K562 (cell line): Measurements from ENCODE around the gene SPIN2A. TPM values are rescaled to one million over a fixed set of nuclear protein-coding genes. Genes with fewer than 3 reads are reported as not detected.

Source experiments
- ATAC-seq: fragments of 200-7000 bp; cut with Tn5 transposase; 3 replicates; pipeline ENCODE4 v1.9.1; 2020; ENCODE audit warnings: moderate library complexity
- BruUV-seq: library from RNA; stranded (reverse); fragments of 400-500 nt; replicated peaks from 2 replicates; lab custom pipeline; 2021; lab: Mats Ljungman, UMichigan
- CTCF ChIA-PET: fragments of 300-600 bp; formaldehyde crosslinking; extraction: SDS; loops from one replicate; lab custom pipeline; 2021; ENCODE audit warnings: low intra/inter-chr PET ratio; lab: Yijun Ruan, JAX
- POLR2A ChIA-PET: fragments of 300-600, 350-650 bp; sonication (Branson Sonifier 250); formaldehyde crosslinking; extraction: SDS; loops from one replicate; lab custom pipeline; 2021; ENCODE audit warnings: antibody characterized with exemption, inconsistent platforms; lab: Yijun Ruan, JAX
- DNase-seq, 4 experiments: peaks; one replicate each; pipeline versions ENCODE4 v3.0.0 to v3.0.0-alpha.2; 2011 to 2018; ENCODE audit warnings: low spot score in 3 of 4, mixed read lengths in 3 of 4; ENCODE audit errors: extremely low read depth in 1 of 4
- FAIRE-seq: peaks from 2 replicates; lab custom pipeline; 2011; peaks lifted over from hg19 to GRCh38; lab: Jason Lieb, UNC
- H2AFZ ChIP-seq: 2 replicates; pipeline ENCODE4 v1.6.0; 2011; ENCODE audit warnings: low read depth, low read length, control low read depth, inconsistent platforms
- H3K27ac ChIP-seq: fragments of 200-600 bp; 3 replicates; pipeline ENCODE4 v1.8.0; 2011; ENCODE audit warnings: low read depth, mild to moderate bottlenecking, control low read depth, inconsistent platforms, low read length, moderate library complexity, mixed read lengths; ENCODE audit errors: extremely low read depth
- H3K27me3 ChIP-seq, 2 experiments: fragments of 300-600 bp in 1 of 2; 2 replicates in 1 of 2; 3 replicates in 1 of 2; pipeline versions ENCODE4 v1.6.0 to v1.8.0; 2011; ENCODE audit warnings: inconsistent platforms in 2 of 2, low read length in 2 of 2, mild to moderate bottlenecking in 1 of 2, mixed read lengths in 1 of 2, moderate library complexity in 1 of 2; ENCODE audit not compliant: control insufficient read depth in 2 of 2, insufficient read depth in 2 of 2
- H3K36me3 ChIP-seq: fragments of 300-600 bp; 3 replicates; pipeline ENCODE4 v1.8.0; 2011; ENCODE audit warnings: mild to moderate bottlenecking, low read length, inconsistent platforms; ENCODE audit not compliant: control insufficient read depth, insufficient read depth
- H3K4me1 ChIP-seq, 2 experiments: fragments of 200-600 bp in 1 of 2; replicated peaks in 1 of 2; 2 replicates in 1 of 2; 3 replicates in 1 of 2; pipeline versions ENCODE4 v1.5.1 to v1.8.0; 2011; ENCODE audit warnings: inconsistent platforms in 2 of 2, low read length in 2 of 2, mild to moderate bottlenecking in 1 of 2, mixed read lengths in 1 of 2, moderate library complexity in 1 of 2; ENCODE audit not compliant: control insufficient read depth in 2 of 2, insufficient read depth in 2 of 2
- H3K4me2 ChIP-seq: 2 replicates; pipeline ENCODE4 v1.6.1; 2011; ENCODE audit warnings: low read length, control low read depth, inconsistent platforms, mixed read lengths; ENCODE audit not compliant: insufficient read depth
- H3K4me3 ChIP-seq: fragments of 200-600 bp; sonication (generic), shearing (Covaris generic); 2 replicates; pipeline ENCODE4 v1.5.1; 2016; ENCODE audit warnings: control low read depth, inconsistent platforms
- H3K79me2 ChIP-seq: fragments of 200-600 bp; 3 replicates; pipeline ENCODE4 v1.8.0; 2011; ENCODE audit warnings: low read length, inconsistent platforms; ENCODE audit not compliant: control insufficient read depth, insufficient read depth
- H3K9ac ChIP-seq, 2 experiments: 2 replicates each; pipeline versions ENCODE4 v1.6.0 to v1.6.1; 2011; ENCODE audit warnings: low read depth in 2 of 2, low read length in 2 of 2, control low read depth in 1 of 2, inconsistent platforms in 1 of 2, mild to moderate bottlenecking in 1 of 2, mixed read lengths in 1 of 2; ENCODE audit not compliant: insufficient read depth in 1 of 2
- H3K9me1 ChIP-seq: one replicate; pipeline ENCODE4 v1.6.0; 2011; ENCODE audit warnings: inconsistent platforms, mild to moderate bottlenecking, low read length, moderate library complexity; ENCODE audit not compliant: control insufficient read depth, insufficient read depth
- H3K9me3 ChIP-seq: replicated peaks from 2 replicates; pipeline ENCODE4 v1.5.1; 2011; ENCODE audit warnings: low read depth, low read length, inconsistent platforms; ENCODE audit not compliant: control insufficient read depth, insufficient read depth
- H4K20me1 ChIP-seq: replicated peaks from 2 replicates; pipeline ENCODE4 v1.6.1; 2011; ENCODE audit warnings: low read length, inconsistent platforms, mixed read lengths; ENCODE audit not compliant: control insufficient read depth, insufficient read depth
- EGR1 ChIP-seq: fragments of 450-650 bp; conservative IDR thresholded peaks from 2 replicates; pipeline ENCODE4 v1.6.1; 2017; ENCODE audit warnings: mild to moderate bottlenecking
- EP300 ChIP-seq: IDR thresholded peaks from 2 replicates; pipeline ENCODE4 v1.6.1; 2012; ENCODE audit warnings: low read length, improper control_type of control experiment
- LCOR ChIP-seq: sonication (generic); formaldehyde crosslinking; IDR thresholded peaks from 2 replicates; pipeline ENCODE4 v1.8.0; 2022; ENCODE audit warnings: mild to moderate bottlenecking, missing genetic modification reagents
- MTA1 ChIP-seq: fragments of 450-650 bp; IDR thresholded peaks from 2 replicates; pipeline ENCODE4 v1.6.1; 2017; ENCODE audit warnings: borderline replicate concordance
- NCOA1 ChIP-seq: fragments of 450-650 bp; IDR thresholded peaks from 2 replicates; pipeline ENCODE4 v1.6.1; 2016; ENCODE audit warnings: low read depth
- NELFE ChIP-seq: IDR thresholded peaks from 2 replicates; pipeline ENCODE4 v1.6.1; 2011; ENCODE audit warnings: mild to moderate bottlenecking; ENCODE audit not compliant: insufficient read depth, insufficient read length
- NFE2 ChIP-seq: IDR thresholded peaks from 2 replicates; pipeline ENCODE4 v1.6.1; 2014; ENCODE audit warnings: antibody characterized with exemption, low read depth
- NRF1 ChIP-seq, 2 experiments: fragments of 450-650 bp; IDR thresholded peaks in 1 of 2; conservative IDR thresholded peaks in 1 of 2; 2 replicates each; pipeline ENCODE4 v1.6.1; 2014; ENCODE audit warnings: mild to moderate bottlenecking in 2 of 2
- PRPF4 ChIP-seq: fragments of 200-400 bp; formaldehyde crosslinking; IDR thresholded peaks from one replicate; pipeline ENCODE4 v1.6.1; 2017; ENCODE audit warnings: low read length, low read depth, mild to moderate bottlenecking; ENCODE audit not compliant: insufficient read depth, poor library complexity, severe bottlenecking
- RAD21 ChIP-seq, 2 experiments: fragments of 250-450 bp in 1 of 2; fragments of 450-650 bp in 1 of 2; sonication (Bioruptor Pico) in 1 of 2; formaldehyde crosslinking in 1 of 2; IDR thresholded peaks in 1 of 2; conservative IDR thresholded peaks in 1 of 2; 2 replicates each; pipeline versions ENCODE4 v1.4.0 to v1.8.0; 2020 to 2022; ENCODE audit warnings: mild to moderate bottlenecking in 2 of 2, moderate library complexity in 1 of 2
- RBBP5 ChIP-seq: fragments of 200-600 bp; sonication (generic); IDR thresholded peaks from 2 replicates; pipeline ENCODE4 v1.6.1; 2012; ENCODE audit warnings: borderline replicate concordance, mild to moderate bottlenecking, low read length, control low read depth, inconsistent platforms; ENCODE audit not compliant: insufficient read depth, poor library complexity, severe bottlenecking
- SMC3 ChIP-seq: conservative IDR thresholded peaks from 2 replicates; pipeline ENCODE4 v1.6.1; 2011; ENCODE audit warnings: low read depth, low read length, improper control_type of control experiment; ENCODE audit not compliant: insufficient read depth
- ZC3H11A ChIP-seq: IDR thresholded peaks from 2 replicates; pipeline ENCODE4 v1.6.1; 2012; ENCODE audit warnings: low read depth, low read length, improper control_type of control experiment
- ZNF431 ChIP-seq: sonication (generic); formaldehyde crosslinking; IDR thresholded peaks from 2 replicates; pipeline ENCODE4 v1.8.0; 2022; ENCODE audit warnings: mild to moderate bottlenecking, missing genetic modification reagents
- ZNF79 ChIP-seq: fragments of 250-450 bp; sonication (Bioruptor Pico); IDR thresholded peaks from 2 replicates; pipeline ENCODE4 v1.4.0; 2020; ENCODE audit warnings: low read depth, mild to moderate bottlenecking, moderate library complexity
- ZNF830 ChIP-seq: fragments of 250-450 bp; sonication (Bioruptor Pico); IDR thresholded peaks from 2 replicates; pipeline ENCODE4 v1.5.0; 2021; ENCODE audit warnings: mild to moderate bottlenecking
- WGBS: fragments of 100-300 bp; shearing (Covaris generic); methylation state at CpG from one replicate; pipeline ENCODE4 v1.1.6; 2016; ENCODE audit warnings: low coverage, mixed read lengths; ENCODE audit not compliant: insufficient coverage; ENCODE audit errors: missing lambda C conversion rate; 5-methylcytosine and 5-hydroxymethylcytosine counted together
- in situ Hi-C: fragments of 300-500 bp; cut with MboI; formaldehyde crosslinking; loops from 4 replicates; pipeline ENCODE4 v1.15.0; 2018; ENCODE audit warnings: inconsistent platforms, mixed read lengths
- intact Hi-C: fragments of 100-400 bp; cut with micrococcal nuclease; formaldehyde crosslinking; loops from 2 replicates; pipeline ENCODE4 v1.14.2; 2022
- polyA plus RNA-seq, 8 experiments: library from polyadenylated mRNA; depleted of rRNA in 4 of 8; stranded (reverse) in 5 of 8; unstranded in 3 of 8; fragments of >200 nt; fragmentation: Nextera tagmentation in 2 of 8; fragmentation: Illumina TruSeq in 1 of 8; extraction: Ambion mirVana in 2 of 8; extraction: Trizol in 1 of 8; gene quantifications; 2 replicates each; pipeline versions ENCODE4 v1.2.1 to v1.2.3, GENCODE V29; 2011 to 2014; ENCODE audit warnings: inconsistent platforms in 1 of 8, missing spikeins in 1 of 8
- total RNA-seq, 7 experiments: library from RNA; depleted of rRNA in 6 of 7; stranded (reverse); fragments of >200 nt in 6 of 7; fragmentation: Illumina TruSeq in 2 of 7; extraction: Trizol in 2 of 7; gene quantifications; 2 replicates each; pipeline versions ENCODE4 v1.2.1 to v1.2.3, GENCODE V29; 2011 to 2021; ENCODE audit warnings: low replicate concordance in 1 of 7
- TF ChIP-seq, protein P1 (sequence below): fragments of 250-450 bp; sonication (Bioruptor Pico); IDR thresholded peaks from 2 replicates; pipeline ENCODE4 v1.5.0; 2021; ENCODE audit warnings: mild to moderate bottlenecking, borderline replicate concordance
- TF ChIP-seq, protein P2 (sequence below): sonication (generic); formaldehyde crosslinking; IDR thresholded peaks from 2 replicates; pipeline ENCODE4 v1.8.0; 2022; ENCODE audit warnings: mild to moderate bottlenecking, missing genetic modification reagents

The SPIN2A gene
- total and polyA plus RNA-seq, 9 of the 15 experiments (the other 6 are each of a cell fraction or from before 2014, with no cell fraction given): 0.03 to 1.6 (median 0.58) TPM

DNA sequence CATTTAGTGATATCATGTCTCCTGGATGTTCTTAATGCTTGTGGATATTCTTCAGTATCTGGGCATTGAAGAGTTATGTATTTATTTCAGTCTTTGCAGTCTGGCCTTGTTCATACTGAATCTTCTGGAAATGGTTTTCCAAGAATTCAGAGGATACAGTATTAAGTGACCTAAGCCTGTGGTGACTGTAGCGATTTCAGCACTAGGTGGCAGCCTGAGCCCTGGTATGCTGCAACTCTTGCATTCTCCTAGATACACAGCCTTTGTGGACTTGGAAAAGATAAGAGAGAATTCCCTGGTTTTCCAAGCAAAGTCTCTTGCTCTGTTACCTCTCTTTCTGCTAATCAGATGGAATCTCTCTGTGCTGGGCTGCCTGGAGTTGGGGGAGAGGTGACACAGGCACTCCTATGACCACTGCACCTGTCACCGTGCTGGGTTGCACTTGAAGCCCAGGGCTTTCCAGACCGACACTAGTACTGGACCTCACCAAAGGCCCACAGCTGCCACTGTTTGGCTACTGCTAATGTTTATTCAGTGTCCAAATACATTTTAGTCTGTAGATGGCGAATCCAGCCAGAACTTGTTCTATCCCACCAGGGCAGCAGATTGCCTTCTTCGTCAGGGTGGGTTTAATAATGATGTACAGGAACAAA is 19.3 kb upstream of the SPIN2A start (continued):
- 0 out of 2 replicates have a peak, but pooled peaks have one; percentile 17 for TF ChIP-seq SMC3
- peak; percentile 12 to 61; a peak in 2 of 4 replicates for TF ChIP-seq RAD21 (CRISPR knock-in tag; conservative IDR thresholded peaks at IDR 0.05 in 1 of 2, IDR thresholded peaks at IDR 0.05 in 1 of 2)
- TF ChIP-seq, all 486 proteins: peak for 4

DNA sequence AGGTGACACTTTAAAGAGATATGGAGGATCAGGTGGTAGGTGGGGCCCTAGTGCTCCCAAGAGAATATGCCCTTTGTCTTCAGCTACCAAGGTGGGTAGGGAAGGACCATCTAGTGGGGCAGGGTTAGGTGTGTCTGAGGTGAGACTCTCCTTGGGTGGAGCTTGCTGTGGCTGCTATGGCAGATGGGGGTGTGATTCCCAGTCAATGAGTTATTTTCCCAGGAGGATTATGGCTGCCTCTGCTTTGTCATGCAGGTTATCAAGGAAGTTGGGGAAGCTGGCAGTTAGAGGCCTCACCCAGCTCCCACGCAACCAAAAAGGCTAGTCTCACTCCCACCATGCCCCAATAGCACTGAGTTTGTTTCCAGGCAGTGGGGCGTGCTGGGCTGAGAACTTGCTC is 18.0 kb upstream of the SPIN2A start:
- Histone ChIP-seq H3K79me2 (0 out of 3 replicates have a peak, but pooled peaks cover 2% of the 10 kb centered on the region), H3K4me3 (no peak overlapping the region), H3K4me1 (peaks cover 0 to 12% of the 10 kb centered on the region in 2 experiments; a peak in 3 of 5 replicates), H3K27ac (peak overlapping the region; percentile 44; the same call in 2 of the 3 replicates), H3K9me3 (no peaks in the 10 kb centered on the region), H4K20me1 (no peaks in the 10 kb centered on the region), H3K36me3 (no peaks in the 10 kb centered on the region), H3K9ac (peak overlapping the region; percentile 30 to 52; a peak in 3 of 4 replicates), H3K4me2 (0 out of 2 replicates have a peak overlapping the region, but pooled peaks have one; percentile 18), H3K27me3 (no peaks in the 10 kb centered on the region), H2AFZ (no peak overlapping the region), H3K9me1 (no peaks in the 10 kb centered on the region)
- DNase-seq (peak in 1 of 4 experiments; percentile 10), ATAC-seq (peak; percentile 68), FAIRE-seq (no peak)
- POLR2A ChIA-PET: interaction anchor here (1.1 kb wide), 1 partner anchor 11 kb away, joined by 4 read pairs; no protein-coding TSS in a partner anchor
- intact Hi-C loops: loop anchor here (5.0 kb wide), 2 partner anchors 297 to 442 kb away; no protein-coding TSS in a partner anchor
- CTCF ChIA-PET: no interaction called here
- 7% methylated on average over 2 of the region's 2 CpGs for WGBS
- in situ Hi-C loops: no loop called here
- BruUV-seq: no TSS peak
- TF ChIP-seq MTA1: no peak
- TF ChIP-seq NRF1 (conservative IDR thresholded peaks at IDR 0.05 in 1 of 2, IDR thresholded peaks at IDR 0.05 in 1 of 2): no peak
- no peak for TF ChIP-seq ZNF830
- peak; percentile 32; the same call in 1 of the 2 replicates for TF ChIP-seq NFE2
- no peak for TF ChIP-seq ZC3H11A
- TF ChIP-seq, protein P1, sequence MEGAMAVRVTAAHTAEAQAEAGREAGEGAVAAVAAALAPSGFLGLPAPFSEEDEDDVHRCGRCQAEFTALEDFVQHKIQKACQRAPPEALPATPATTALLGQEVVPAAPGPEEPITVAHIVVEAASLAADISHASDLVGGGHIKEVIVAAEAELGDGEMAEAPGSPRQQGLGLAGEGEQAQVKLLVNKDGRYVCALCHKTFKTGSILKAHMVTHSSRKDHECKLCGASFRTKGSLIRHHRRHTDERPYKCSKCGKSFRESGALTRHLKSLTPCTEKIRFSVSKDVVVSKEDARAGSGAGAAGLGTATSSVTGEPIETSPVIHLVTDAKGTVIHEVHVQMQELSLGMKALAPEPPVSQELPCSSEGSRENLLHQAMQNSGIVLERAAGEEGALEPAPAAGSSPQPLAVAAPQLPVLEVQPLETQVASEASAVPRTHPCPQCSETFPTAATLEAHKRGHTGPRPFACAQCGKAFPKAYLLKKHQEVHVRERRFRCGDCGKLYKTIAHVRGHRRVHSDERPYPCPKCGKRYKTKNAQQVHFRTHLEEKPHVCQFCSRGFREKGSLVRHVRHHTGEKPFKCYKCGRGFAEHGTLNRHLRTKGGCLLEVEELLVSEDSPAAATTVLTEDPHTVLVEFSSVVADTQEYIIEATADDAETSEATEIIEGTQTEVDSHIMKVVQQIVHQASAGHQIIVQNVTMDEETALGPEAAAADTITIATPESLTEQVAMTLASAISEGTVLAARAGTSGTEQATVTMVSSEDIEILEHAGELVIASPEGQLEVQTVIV: no peak
- TF ChIP-seq NELFE: no peak
- no peak for TF ChIP-seq ZNF79
- TF ChIP-seq ZNF431 (CRISPR knock-in tag): no peak
- no peak for TF ChIP-seq NCOA1
- TF ChIP-seq LCOR (CRISPR knock-in tag): no peak
- peak; percentile 8; the same call in 1 of the 2 replicates for TF ChIP-seq EP300
- TF ChIP-seq EGR1: 0 out of 2 replicates have a peak, but pooled peaks have one; percentile 16
- TF ChIP-seq PRPF4: no peak
- TF ChIP-seq, protein P2, sequence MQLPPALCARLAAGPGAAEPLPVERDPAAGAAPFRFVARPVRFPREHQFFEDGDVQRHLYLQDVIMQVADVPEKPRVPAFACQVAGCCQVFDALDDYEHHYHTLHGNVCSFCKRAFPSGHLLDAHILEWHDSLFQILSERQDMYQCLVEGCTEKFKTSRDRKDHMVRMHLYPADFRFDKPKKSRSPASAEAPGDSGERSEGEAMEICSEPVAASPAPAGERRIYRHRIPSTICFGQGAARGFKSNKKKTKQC (CRISPR knock-in tag): no peak
- TF ChIP-seq RBBP5: no peak
